ENCODE measurements around the gene TRIM31.
A peak's percentile ranks its signal among the peaks of the same experiment; 100 is the strongest.

The TRIM31 gene

GRCh38 chr6:30075790-30076732 lies 36.8 kb downstream of the TRIM31 start:
- DNase-seq (ENCODE audit: low read depth, low spot score) = no peak

GRCh38 chr6:30075094-30075789 lies 37.6 kb downstream of the TRIM31 start, which contains the start of gene RNF39:
RNF39 (minus strand) TSS chr6:30075769; CDS start chr6:30075585, 184 bp downstream.
- no peak for DNase-seq (ENCODE audit: low read depth, low spot score)

GRCh38 chr6:30074331-30075093 lies 38.4 kb downstream of the TRIM31 start:
- no peak for DNase-seq (ENCODE audit: low read depth, low spot score)

DNA sequence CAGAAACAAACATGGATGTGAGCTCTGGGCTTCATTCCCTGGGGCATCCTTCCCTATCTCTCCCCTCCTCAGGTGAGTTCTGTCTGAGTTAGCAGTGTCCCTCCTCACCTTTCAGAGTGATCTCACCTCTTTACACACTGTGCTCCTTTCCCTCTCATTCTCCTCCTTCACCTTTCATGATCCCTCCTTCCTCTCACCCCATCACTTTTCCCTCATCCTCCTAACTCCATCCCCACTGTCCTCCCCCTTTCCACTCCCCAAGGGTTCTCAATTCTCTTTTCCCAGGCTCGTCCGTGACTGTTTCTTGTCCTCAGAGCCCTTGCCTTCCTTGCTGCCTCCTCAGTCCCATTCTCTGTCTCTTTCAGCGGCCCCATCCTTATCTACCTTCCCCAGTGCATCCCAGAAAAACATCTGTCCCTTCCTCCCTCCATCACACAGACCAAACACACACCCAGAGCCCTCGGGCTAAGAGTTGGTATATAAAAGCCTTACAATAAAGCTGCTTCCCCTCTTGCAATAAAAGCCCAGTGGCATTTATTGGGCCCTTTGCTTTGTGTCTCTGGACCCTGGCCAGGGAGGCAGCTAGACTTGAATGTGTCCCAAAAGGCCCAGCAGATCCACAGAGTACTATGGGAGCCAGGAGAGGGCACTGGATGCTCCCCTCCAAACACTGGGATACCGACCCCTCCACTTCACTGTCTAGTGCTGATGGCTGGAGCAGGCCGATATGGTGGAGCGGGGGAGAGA lies 39.2 kb downstream of the TRIM31 start:
- no peak for DNase-seq (ENCODE audit: low read depth, low spot score)

DNA sequence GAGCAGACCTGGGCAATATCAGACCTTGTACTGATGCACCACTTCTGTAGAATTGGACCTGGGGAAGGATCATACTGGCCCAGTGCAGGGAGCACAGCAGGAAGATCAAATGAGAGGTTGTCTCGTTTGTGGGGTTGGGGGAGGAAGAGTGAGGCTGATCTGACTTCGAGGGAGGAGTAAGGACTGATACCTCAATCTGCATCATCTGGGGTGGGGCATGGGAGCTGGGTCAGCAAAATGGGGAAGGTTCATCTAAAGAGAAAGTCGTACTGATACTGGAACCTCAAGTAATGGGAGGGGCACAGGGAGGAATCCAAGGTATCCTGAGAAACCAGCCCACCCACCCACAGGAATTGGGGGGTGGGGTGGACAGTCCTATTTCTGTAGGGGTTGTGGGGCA lies 41.0 kb downstream of the TRIM31 start:
- no peak for DNase-seq (ENCODE audit: low read depth, low spot score)

DNA sequence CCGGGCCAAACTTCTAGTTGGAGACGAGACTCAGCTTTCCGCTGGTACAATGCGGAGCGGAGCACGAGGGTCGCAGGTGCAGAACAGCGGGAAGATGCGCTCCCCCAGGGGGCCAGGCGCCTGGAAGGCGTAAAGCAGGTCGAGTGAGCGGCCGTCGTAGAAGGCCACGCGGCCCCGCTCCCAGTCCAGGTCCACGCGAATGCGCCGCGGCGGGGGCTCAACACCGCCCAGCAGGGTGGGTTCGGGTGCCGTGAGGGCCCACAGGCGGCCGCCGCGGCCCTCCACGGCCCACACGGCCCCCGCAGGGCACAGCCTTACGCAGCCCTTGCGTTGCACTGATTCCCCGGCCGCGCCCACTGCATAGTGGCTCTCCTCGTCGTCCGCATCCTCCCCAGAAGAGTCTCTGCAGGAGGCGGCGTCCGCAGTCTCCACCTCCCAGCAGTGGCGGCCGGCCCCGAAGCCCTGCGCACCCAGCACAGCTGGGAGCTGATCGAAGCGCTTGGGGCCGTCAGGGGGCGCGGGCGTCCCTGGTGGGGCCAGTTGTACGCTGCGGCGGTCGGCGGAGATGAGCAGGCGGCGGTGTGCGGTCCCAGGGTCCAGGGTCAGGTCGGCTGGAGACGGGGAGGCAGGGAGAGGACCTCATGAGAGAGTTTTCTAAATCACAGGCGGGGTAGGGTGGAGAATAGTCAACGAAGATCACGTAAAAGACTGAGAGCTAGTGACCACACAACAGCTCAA lies 41.6 kb downstream of the TRIM31 start:
- no peak for DNase-seq (ENCODE audit: low read depth, low spot score)

DNA sequence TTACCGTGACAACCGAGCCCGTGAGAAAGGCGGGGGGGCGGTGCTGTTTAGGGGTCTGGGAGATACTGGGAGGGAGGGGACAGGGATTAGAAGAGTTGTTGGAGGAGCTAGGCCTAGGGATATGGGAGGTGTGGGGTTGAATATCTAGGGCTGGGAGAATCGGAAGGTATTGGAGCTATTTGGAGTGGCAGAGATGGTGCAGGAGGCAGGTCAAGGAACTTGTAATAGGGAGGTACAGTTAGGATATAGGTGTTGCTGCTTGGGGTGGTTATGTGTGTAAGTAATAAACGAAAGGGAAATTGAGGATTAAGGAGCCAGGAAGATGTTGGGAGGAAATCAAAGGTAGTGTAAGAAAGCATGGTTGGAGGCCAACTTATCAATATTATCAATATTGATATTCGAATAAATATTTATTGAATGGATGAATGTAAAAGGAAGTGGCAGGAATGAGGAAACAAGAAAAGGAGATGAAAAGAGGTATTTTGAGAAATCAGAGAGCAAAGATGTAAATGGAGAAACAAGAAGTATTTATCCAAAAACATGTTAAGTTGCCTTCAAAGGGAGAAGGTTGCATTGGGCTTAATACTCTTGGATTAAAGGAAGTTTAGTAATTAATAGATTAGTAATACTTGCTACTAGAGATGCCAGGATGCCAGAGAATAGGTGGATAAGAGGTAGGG lies 45.3 kb downstream of the TRIM31 start:
- DNase-seq (ENCODE audit: low read depth, low spot score) = no peak

- peak; percentile 98 for DNase-seq (ENCODE audit: low read depth, low spot score)
Measured at GRCh38 chr6:30066577-30067459, 46.1 kb downstream of the TRIM31 start, which contains the start of gene PPP1R11. PPP1R11 (plus strand) TSS chr6:30067198; CDS start chr6:30067411, 213 bp downstream.

GRCh38 chr6:30066082-30066481 lies 46.8 kb downstream of the TRIM31 start:
- DNase-seq (ENCODE audit: low read depth, low spot score) = no peak

DNA sequence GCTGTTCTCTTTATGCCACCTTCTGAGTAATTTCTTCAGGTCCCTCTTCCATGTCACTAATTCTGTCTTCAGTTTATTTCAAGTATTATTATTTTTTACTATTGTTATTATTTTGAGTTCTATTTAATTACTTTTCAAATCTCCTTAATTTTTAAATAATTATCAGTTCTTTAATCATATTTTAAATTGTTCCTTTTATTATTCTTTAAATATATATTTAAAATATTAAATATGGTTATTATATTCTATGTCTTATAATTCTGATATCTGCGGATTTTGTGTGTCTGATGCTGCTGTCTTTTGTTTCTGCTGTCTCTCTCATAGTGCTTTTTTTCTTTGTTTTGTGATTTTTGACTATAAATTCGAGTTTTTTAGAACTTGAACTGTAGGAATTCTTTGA lies 49.6 kb downstream of the TRIM31 start:
- no peak for DNase-seq (ENCODE audit: low read depth, low spot score)

GRCh38 chr6:30062471-30063178 lies 50.3 kb downstream of the TRIM31 start:
- no peak for DNase-seq (ENCODE audit: low read depth, low spot score)

DNA sequence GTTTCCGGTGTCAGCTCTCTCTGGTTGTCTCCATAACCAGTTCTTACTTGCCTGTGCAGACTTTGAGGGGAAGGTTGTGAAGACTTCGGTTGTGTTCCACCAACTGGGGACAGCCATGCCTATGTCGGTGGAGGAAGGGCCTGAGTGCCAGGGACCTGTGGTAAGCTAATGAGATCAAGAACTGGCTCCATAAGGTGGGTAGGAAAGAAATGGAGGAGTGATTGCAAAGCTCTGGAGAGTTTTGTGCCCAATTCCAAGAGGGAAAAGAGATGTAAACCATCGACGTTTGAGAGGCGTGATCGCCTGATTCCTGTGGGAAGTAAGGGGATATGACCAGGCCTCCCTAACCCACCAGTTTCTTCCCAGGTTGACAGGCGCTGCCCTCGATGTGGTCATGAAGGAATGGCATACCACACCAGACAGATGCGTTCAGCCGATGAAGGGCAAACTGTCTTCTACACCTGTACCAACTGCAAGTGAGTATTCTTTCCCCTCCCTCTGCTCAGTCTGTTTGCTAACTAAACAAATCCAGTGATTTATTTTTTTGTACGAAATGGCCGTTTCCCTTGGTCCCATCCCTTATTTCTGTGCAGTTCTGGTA lies 50.9 kb downstream of the TRIM31 start:
- no peak for DNase-seq (ENCODE audit: low read depth, low spot score)

DNA sequence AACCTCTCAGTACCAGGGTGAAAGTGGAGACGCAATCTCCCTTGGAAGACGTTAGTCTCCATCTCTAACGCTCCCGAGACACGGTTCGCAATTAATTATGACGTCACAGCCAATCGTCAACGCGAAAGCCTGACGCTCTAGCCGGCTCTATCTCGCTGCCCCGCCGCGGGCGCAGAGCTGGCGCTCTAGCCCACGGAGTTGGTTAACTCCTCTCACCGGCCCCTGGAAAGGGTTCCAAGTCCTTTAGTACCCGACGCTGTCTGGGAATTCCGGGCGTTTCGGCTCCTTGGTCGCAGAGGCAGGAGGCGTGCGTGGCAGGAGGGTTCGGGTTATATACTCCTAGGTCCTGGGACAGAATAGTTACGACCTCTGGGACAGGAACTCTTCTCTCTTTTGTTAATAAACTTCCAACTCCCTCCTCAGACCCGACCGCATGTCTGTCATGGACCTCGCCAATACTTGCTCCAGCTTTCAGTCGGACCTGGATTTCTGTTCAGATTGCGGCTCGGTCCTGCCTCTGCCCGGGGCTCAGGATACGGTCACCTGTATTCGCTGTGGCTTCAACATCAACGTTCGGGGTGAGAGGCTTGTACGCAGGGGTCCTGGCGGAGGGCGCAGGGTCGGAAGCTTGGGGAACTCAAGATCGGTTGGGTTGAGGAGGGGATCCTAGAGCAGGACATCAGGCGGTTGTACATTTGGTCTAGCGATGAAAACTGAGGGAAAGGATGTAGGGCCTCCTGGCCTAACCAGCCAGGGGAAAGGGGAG lies 51.6 kb downstream of the TRIM31 start, which contains the start of gene POLR1H:
TSS of gene POLR1H (plus strand) at position 174 of the 766 bp plus-strand sequence. CDS start at position 434, 260 bp downstream.
- DNase-seq (ENCODE audit: low read depth, low spot score) = peak; percentile 80

DNA sequence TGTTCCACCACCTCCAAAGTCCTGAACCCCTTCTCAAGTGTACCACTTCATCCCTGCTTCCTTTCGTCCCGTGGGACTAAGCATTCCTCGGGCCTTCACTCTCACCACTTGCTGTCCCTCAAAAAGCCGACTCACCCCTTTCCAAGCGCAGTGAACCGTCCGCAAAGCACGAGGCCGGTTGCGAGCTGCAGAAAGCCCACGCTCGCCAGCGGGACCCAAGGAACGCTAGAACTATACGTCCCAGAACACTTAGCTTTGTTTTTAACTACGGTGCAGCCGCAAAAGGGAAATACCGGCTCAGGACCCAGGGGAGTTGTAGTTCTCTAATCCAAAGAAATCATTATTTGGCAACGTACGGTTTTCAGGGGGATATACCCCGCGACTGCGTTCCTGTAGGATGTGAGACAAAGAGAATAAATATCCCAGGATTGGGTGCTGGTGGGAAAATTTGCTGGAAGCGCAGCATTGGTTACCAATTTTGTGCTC lies 52.2 kb downstream of the TRIM31 start:
- no peak for DNase-seq (ENCODE audit: low read depth, low spot score)

- no peak for DNase-seq (ENCODE audit: low read depth, low spot score)
Measured at GRCh38 chr6:30055513-30055912, 57.4 kb downstream of the TRIM31 start.

GRCh38 chr6:30053682-30054081 lies 59.2 kb downstream of the TRIM31 start:
- DNase-seq (ENCODE audit: low read depth, low spot score) = no peak
